Measurements from ENCODE around the gene PDE3B. TPM values are rescaled to one million over a fixed set of nuclear protein-coding genes. Genes with fewer than 3 reads are reported as not detected.
"Not testable (repeated sequence)": the region's sequence is repeated elsewhere in the genome, so short reads cannot be mapped to it uniquely, and the experiment has no call there.

The PDE3B gene
- total RNA-seq, 1 donor from 2014 or later = 3.1 TPM

DNA sequence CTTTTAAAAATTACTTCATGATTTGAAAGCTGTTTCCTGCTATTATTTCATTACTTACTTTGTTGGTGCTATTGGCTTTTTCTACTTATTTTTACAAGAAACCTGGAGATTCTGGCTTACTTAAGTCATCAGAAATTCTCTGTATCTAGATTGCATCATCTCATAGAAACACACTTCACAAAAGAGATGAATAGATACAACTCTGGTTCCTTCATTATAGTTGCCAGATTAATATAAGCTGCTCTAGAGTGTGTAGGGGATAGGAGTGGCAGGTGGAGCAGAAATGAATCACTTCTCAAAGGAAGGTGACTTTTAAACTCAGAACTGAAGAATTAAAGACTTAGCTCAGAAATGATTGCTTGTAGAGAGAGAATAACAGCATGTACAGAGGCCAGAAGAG lies 228.4 kb downstream of the PDE3B start:
- no peak overlapping the region for H3K4me3 ChIP-seq (ENCODE audit: low read depth, low read length)
- H3K36me3 ChIP-seq (ENCODE audit: control insufficient read depth, insufficient read depth, low read length) = no peaks in the 10 kb centered on the region
- no peak for DNase-seq (ENCODE audit: low read depth)
- TF ChIP-seq, protein P1, sequence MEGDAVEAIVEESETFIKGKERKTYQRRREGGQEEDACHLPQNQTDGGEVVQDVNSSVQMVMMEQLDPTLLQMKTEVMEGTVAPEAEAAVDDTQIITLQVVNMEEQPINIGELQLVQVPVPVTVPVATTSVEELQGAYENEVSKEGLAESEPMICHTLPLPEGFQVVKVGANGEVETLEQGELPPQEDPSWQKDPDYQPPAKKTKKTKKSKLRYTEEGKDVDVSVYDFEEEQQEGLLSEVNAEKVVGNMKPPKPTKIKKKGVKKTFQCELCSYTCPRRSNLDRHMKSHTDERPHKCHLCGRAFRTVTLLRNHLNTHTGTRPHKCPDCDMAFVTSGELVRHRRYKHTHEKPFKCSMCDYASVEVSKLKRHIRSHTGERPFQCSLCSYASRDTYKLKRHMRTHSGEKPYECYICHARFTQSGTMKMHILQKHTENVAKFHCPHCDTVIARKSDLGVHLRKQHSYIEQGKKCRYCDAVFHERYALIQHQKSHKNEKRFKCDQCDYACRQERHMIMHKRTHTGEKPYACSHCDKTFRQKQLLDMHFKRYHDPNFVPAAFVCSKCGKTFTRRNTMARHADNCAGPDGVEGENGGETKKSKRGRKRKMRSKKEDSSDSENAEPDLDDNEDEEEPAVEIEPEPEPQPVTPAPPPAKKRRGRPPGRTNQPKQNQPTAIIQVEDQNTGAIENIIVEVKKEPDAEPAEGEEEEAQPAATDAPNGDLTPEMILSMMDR (IDR thresholded peaks at IDR 0.05; ENCODE audit: insufficient read depth, low read length, poor library complexity, severe bottlenecking) = no peak
- no peaks in the 10 kb centered on the region for H3K27me3 ChIP-seq (ENCODE audit: control insufficient read depth, insufficient read depth, low read length)

DNA sequence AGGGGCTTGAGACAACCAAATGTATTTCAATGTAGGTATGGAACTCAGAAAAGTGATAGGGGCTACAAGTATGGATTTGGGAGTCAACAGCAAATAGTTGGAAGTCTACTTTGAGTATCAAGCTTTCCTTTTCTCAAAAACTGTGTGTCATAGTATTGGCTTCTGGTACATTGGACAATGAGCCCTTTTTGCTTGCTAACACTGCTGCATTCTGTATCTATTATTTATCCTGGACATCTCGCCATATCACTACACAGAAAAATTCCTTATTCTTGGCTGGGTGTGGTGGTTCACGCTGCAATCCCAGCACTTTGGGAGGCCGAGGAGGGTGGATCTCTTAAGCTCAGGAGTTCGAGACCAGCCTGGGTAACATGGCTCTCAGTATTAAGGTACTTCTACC lies 230.0 kb downstream of the PDE3B start:
- H3K4me3 ChIP-seq (ENCODE audit: low read depth, low read length) = no peak overlapping the region
- no peak for DNase-seq (ENCODE audit: low read depth)

DNA sequence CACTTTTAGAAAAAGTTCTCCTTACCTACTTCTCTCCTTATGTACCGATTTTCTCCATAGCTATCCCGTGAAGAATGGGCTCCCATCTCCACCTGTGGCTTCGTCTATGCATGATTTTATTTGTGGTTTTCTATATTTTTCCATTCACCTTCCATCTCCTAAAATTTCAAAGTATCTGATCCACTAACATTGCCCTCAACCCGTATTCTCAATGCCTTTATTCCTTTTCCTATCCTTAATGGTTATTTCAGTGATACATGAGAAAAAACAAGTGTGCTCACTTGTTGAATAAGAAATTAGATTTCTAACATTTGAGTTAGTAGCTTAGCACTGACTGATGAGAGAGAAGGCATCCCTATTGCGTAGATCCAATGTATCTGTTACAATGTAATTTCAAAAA lies 231.6 kb downstream of the PDE3B start:
- DNase-seq (ENCODE audit: low read depth) = no peak
- TF ChIP-seq, protein P1 (IDR thresholded peaks at IDR 0.05; ENCODE audit: insufficient read depth, low read length, poor library complexity, severe bottlenecking) = no peak

More for the DNA sequence above, 230.0 kb downstream of the PDE3B start:
- no peaks in the 10 kb centered on the region for H3K27me3 ChIP-seq (ENCODE audit: control insufficient read depth, insufficient read depth, low read length)
- TF ChIP-seq, protein P1 (IDR thresholded peaks at IDR 0.05; ENCODE audit: insufficient read depth, low read length, poor library complexity, severe bottlenecking) = no peak
- H3K36me3 ChIP-seq (ENCODE audit: control insufficient read depth, insufficient read depth, low read length) = no peaks in the 10 kb centered on the region

DNA sequence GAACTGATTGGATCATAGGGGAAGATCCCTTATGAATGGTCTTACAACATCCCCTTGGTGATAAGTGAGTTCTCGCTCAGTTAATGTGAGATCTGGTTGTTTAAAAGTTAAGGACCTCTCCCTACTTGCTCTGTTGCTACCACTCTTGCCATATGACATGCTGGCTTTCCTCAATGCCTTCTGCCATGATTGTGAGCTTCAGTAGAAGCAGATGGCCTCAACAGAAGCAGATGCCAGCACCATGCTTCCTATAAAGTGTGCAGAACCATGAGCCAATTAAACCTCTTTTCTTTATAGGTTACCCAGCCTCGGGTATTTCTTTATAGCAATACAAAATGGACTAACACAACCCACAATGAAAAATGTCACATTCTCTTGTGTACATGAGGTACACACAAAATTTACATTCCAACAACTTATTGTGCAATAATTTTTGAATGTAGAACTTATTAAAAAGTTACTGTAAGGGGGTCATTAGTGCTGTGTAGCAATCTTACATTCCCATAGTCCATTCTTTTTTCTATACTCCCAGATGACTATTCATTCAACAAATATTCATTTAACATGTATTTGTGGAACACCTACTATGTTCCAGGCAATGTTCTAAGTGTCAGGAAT lies 238.1 kb downstream of the PDE3B start:
- TF ChIP-seq, protein P1 (IDR thresholded peaks at IDR 0.05; ENCODE audit: insufficient read depth, low read length, poor library complexity, severe bottlenecking) = no peak
- Histone ChIP-seq H3K36me3 (ENCODE audit: control insufficient read depth, insufficient read depth, low read length) (no peaks in the 10 kb centered on the region), H3K27me3 (ENCODE audit: control insufficient read depth, insufficient read depth, low read length) (no peaks in the 10 kb centered on the region), H3K4me3 (ENCODE audit: low read depth, low read length) (no peak overlapping the region)
- no peak for DNase-seq (ENCODE audit: low read depth)

More for the DNA sequence above, 231.6 kb downstream of the PDE3B start:
- no peak overlapping the region for H3K4me3 ChIP-seq (ENCODE audit: low read depth, low read length)
- no peaks in the 10 kb centered on the region for H3K36me3 ChIP-seq (ENCODE audit: control insufficient read depth, insufficient read depth, low read length)
- H3K27me3 ChIP-seq (ENCODE audit: control insufficient read depth, insufficient read depth, low read length) = no peaks in the 10 kb centered on the region

DNA sequence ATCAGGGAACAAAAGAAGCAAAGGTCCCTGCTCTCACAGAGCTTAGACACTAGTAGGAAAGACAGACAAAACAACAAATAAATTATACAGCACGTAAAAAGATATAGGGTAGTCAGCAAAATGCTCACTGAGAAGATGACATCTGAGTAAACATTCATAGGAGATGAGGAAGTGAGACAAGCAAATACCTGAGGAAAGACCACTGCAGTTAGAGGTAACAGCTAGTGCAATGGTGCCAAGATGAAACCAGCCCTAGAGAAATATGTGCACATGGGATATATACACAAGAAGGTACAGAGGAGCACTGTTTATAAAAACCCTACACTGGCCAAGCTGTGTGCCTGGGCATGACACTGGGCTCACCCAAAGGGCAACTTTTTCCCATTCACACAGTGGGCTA lies 238.6 kb downstream of the PDE3B start:
- H3K4me3 ChIP-seq (ENCODE audit: low read depth, low read length) = no peak overlapping the region
- TF ChIP-seq, protein P1 (IDR thresholded peaks at IDR 0.05; ENCODE audit: insufficient read depth, low read length, poor library complexity, severe bottlenecking) = no peak
- no peaks in the 10 kb centered on the region for H3K36me3 ChIP-seq (ENCODE audit: control insufficient read depth, insufficient read depth, low read length)
- H3K27me3 ChIP-seq (ENCODE audit: control insufficient read depth, insufficient read depth, low read length) = no peaks in the 10 kb centered on the region
- DNase-seq (ENCODE audit: low read depth) = no peak

DNA sequence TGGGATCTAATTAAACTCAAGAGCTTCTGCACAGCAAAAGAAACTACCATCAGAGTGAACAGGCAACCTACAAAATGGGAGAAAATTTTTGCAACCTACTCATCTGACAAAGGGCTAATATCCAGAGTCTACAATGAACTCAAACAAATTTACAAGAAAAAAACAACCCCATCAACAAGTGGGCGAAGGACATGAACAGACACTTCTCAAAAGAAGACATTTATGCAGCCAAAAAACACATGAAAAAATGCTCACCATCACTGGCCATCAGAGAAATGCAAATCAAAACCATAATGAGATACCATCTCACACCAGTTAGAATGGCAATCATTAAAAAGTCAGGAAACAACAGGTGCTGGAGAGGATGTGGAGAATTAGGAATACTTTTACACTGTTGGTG lies 240.1 kb downstream of the PDE3B start:
- H3K27me3 ChIP-seq (ENCODE audit: control insufficient read depth, insufficient read depth, low read length); DNase-seq (ENCODE audit: low read depth); H3K36me3 ChIP-seq (ENCODE audit: control insufficient read depth, insufficient read depth, low read length); H3K4me3 ChIP-seq (ENCODE audit: low read depth, low read length): not testable (repeated sequence)
